ENCODE data around the gene ZNF678. TPM values are rescaled to one million over a fixed set of nuclear protein-coding genes. Genes with fewer than 3 reads are reported as not detected.

Gene ZNF678
- 4.6 and 4.7 TPM in 2 replicates for total RNA-seq (2014; rRNA removed; shearing (Covaris generic))

DNA sequence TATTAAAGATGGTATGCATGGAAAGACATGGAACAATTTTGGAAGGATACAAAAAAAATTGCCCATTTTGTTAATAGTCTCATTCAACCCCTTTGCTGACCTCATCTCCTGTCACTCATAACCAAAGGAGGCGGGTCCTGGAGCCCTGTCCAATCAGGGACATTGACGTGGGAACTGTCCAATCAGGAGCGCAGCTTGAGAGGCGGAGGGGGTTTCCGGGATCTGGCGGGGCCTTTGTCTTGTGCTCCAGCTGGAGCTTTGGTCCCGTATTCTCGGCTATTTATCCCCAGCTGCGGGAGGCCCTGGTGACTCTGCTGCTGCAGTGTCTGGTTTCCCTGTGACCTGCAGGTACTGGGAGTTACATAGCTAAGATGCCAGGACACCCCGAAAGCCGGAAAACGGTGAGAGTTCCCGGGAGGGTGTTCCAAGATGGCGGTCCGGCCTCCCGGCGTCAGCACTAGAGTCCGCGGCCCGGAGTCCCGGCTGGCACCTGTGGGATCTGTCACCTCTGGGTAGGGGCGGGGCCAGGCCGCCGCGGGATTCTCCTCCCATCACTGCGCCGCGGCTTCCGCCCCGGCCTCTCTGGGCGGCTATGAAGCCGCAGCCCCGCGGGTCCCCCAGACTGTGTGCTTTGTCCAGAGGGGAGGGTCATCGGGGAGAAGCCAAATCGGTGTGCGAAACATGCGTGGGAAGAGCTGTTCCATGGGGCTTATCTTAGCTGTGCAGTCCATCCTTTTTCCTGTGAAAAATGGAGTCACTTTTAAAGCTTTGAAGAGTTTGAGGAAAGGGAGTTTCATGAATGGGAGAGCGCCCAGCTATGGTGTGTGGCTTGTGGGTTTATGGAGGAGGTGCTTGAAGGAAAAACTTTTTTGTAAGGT lies at the start of gene ZNF678:
Gene ZNF678, plus strand, starts transcription at position 233 of the 878 bp plus-strand sequence. CDS start 87,436 bp downstream, outside the sequence.
- DNase-seq (ENCODE audit: low read depth): peak; percentile 95

DNA sequence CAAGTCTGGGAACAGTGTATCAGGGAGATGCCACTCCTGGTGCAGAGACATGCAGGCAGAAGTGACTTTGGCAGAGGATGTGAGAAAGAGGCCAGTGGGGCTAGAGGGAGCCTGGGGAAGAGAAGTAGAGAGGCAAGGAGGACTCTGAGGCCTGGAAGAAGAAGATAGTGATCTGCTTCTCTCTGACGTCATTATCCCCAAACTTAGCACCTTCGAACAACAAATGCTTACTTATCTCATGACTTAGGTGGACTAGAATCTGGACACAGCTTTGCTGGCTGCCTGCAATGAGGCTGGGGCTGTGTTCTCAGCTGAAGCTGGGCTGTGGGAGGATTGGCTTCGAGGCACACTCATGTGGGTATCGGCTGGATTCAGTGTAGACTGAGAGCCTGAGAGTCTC lies 44.5 kb upstream of the ZNF678 start:
- no peak for DNase-seq (ENCODE audit: low read depth)

DNA sequence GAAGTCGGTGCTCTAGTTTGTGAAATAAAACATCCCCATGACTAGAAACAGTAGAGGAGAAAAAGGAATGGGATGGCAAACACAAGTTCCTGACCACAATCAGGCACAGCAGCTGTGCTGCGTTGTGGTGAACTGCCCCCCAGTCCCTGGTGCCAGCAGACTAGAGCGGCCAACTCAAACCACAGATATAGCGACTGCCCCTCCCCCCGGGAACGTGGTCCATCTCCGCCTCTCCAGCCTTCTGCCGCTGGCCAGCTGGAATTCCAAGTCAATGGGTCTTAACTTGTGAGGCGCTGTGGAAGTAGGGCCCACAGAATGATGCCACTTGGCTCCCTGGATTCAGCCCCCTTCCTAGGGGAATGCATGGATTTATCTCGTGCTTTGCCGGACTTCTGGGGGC lies 41.6 kb upstream of the ZNF678 start:
- no peak for DNase-seq (ENCODE audit: low read depth)

DNA sequence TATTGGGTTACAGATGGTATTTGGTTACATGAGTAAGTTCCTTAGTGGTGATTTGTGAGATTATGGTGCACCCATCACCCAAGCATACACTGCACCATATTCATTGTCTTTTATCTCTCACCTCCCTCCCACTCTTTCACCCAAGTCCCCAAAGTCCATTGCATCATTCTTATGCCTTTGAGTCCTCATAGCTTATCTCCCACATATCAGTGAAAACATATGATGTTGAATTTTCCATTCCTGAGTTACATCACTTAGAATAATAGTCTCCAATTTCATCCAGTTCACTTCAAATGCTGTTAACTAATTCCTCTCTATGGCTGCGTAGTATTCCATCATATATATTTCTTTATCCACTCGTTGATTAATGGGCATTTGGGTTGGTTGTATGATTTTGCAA lies 36.8 kb upstream of the ZNF678 start:
- DNase-seq (ENCODE audit: low read depth): no peak

DNA sequence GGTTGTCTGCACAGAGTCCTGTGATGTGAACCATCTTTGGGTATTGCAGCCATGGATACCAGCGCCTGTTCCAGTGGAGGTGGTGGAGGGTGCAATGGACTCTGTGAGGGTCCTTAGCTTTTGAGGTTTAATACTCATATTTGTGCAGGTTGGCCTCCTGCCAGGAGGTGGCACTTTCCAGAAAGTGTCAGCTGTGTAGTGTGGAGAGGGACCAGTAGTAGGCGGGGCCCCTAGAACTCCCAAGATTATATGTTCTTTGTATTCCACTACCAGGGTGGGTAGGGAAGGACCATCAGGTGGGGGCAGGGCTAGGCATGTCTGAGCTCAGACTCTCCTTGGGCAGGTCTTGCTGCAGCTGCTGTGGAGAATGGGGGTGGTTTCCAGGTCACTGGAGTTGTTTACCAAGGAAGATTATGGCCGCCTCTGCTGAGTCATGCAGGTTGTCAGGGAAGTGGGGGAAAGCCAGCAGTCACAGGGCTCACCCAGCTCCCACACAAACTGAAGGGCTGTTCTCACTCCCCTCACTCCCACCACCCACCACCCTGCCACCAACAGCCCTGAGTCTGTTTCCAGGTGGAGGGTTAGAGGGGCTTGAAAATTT lies 31.2 kb upstream of the ZNF678 start:
- DNase-seq (ENCODE audit: low read depth): no peak

DNA sequence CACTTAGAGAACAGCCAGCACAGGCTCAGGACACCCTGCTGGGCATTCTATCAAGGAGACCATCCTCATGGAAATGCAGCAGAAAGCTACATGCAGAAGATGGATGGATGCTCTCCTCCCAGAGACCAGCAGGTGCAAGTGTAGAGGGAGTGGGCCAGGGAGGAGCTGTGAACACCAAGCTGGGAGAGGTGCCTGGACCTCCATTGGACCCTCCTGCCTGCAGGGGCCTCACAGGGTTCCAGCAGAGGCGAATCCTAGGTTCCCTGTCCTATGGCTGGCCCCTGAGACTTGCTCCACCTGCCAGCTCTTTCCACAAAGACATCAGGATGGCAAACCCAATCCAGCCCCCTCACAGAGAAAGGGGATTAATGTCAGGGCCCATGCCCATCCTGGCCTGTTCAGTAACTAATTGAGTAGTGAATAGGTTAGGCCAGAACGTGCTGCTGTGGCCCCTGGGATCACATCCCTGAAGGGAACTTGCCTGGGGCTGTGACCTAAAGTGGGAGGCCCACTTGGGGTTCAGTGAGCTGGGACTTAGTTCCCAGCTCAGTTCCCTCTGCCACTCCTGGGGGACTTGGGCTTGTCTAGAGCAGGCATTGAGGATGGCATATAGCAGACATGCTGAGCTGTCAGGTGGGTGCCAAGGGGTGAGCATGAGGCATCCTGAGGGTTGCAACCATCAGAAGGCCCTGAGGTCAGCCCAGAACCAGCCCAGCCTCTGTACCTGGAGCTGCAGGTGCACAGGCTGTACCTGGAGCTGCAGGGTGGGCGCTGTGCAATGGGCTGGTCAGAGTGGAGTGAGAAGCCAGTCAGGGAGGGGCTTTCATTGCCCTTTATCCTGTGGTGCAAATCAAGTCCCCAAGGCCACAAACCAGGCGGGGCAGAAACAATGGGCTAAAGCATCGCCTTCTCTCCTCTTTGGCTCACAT lies 22.9 kb upstream of the ZNF678 start:
- no peak for DNase-seq (ENCODE audit: low read depth)

DNA sequence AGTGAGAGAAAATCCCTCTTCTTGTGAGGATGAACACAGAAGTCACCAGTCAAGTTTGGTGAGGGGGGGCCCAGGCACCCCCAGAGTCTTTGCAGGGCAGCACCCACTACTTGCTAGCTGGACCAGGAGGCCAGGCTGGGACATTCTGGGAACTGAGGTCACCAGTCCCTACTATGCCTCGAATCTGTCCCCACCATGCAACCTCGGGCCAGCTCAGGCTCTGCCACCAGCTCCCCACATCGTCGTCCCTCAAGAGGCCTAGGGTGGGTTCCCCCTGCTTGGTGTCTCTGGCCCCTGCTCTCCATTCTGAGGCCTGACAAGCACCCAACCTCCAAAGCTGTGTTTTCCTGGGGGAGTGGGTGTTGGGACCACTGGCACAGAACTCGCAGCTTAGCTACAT lies 22.2 kb upstream of the ZNF678 start:
- DNase-seq (ENCODE audit: low read depth): no peak

DNA sequence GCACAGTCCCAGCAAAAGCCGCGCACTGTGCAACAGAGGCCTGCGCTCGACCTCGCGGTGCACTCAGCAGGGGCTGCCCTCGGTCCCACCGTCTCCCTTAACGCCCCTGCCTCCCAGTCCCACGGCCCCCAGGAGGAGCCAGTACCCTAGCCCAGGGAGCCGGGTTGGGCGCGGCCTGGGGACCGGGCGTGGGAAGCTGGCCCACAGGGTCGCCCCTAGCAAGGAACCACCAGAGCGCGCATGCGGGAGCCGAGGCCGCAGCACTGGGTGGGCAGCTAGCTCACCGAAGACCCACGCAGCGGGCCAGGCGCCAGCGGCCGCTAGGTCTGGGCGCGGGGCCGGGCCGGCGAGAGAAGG lies 21.6 kb upstream of the ZNF678 start:
- DNase-seq (ENCODE audit: low read depth): no peak

DNA sequence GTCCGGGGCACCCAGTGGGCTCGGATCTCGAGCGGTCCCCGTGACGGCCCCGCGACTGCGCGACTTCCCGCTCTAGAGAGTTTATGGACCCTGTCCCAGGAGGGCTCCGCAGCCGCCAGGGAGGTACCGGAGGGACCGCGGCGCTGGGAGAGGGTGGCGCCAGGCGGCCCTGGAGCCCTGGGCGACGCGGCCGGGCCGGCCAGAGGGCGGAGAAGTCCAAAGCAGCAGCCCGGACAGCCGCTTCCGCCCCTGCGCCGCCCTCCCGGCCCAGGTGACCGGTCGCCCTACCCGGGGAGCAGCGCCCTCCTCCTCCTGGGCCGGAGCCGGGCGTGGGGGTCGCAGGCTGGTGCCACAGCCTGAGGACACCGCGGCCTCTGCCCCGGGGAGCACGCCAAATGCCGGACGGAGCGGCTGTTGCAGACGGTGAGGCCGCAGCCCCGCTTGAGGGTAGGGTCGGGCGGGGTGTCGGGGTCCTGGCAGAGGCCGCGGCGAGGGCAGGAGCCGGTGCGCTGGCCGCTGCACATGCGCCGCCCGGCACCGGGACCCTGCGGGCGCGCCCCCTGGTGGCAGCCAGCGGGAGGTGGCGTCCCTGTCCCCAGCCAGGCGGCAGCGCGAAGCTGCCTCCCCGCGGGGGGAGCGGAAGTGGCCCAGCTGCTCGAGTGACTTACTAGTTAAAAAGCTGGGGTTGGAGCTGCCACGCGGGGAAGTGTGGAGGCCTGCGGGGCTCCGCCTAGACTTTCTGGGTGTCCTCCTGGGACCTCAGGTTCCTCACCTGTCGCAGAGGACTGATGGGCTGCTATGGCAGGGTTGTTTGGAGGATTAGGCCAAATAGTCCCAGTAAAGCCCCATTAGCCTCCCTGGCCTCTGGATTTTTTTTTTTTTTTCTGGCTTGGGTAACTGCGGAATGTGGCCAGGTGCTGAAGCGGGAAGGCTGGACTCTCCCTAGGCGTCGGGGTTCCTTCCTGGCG lies 20.9 kb upstream of the ZNF678 start:
- DNase-seq (ENCODE audit: low read depth): peak; percentile 88

DNA sequence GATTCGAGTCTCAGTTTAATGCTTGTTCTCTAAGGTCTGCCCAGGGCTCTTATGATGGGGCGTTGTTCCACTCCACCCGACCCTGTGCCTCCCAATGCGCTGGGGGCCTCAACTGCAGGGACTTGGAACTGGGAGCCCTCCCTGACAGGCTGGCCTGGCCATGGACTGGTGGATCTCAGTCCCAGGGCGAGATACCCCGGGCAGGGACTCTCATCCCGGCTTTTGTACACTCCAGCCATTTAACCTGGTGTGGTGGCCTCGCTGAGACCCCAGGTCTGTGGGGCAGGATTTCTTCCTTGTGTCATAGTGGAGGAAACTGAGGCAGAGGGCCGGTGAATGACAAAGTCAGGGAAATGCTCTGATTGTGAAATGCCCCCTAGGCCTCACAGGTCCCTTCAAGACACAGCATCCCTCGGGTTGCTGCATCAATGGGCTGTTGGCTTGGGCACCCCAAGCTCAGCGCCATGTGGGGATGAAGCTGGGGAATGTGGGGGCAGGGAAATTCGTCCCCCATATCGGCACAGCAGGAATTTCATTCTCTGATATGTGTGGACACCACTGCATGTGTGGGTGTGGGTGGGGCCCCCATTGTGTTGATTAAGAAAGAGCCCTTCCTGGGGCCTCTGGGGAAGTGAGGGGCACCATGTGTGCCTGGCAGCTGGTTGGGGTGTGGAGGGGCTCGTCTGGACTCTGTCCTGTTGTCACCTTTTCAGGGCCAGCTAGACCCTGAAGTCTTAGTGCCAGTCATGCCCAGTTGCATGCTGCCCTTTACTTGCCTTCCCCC lies 19.9 kb upstream of the ZNF678 start:
- no peak for DNase-seq (ENCODE audit: low read depth)

DNA sequence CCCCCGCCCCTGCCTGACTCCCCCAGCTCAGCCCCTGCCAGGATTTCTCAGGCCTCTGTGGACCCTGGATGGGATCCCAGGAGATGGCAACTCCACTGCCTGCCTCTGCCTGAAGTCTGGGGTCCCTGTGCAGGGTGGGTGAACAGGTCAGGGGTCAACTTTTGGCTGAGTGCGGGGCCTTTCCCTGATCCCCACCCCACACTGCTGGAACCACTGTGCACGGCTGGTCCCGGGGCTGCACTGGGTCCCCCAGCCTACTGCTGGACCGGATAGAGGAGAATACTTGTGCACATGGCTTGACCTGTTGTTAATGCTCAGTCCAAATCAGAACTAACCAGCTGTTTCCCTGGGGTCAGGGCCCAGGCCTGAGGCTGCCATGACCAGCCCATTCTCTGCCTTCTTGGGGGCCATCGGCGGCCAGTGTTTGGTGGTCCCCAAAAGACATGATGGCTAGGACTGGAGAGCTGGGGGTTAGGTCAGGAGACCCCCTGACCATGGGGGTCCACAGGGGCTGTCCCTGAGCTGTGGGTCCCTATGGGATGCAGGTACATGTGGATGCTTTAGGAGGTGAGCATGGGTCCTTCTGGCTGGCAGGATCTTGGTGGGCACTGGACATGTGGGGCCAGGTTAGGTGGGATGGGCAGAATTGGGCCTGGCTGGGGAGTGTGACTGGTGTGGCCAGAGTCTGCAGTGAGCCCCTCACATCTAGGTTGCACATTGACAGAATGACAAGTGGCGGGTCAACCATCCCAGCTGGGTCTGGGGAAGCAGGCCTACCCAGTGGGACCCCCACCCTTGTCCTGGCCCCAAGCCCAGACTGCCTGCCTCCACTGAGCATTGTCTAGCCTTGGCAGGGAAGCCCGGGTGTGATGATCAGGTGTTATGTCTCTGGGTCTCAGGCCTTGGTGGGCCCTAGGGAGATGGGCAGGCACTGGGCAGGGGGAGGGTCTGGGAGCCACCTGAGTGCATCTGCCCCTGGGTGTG lies 19.0 kb upstream of the ZNF678 start:
- no peak for DNase-seq (ENCODE audit: low read depth)

DNA sequence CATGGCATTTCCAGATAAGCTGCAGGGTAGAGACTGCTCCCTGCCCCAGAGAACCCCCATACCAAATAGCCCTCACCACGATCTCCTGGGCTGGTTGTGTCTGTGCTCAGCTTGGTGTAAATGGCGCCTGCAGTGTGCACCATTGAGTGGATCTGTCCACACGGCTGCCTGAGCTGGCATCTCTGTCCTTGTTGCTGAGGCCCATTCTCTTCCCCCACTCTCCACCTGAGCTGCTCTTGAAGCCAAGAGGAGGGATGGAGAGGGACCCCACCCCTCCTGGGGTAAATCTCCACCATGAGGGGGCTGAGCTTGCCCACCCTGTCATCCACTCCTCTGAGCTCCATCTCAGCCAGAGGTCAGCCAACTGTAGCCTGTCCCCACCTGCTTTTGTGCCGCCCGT lies 18.0 kb upstream of the ZNF678 start:
- no peak for DNase-seq (ENCODE audit: low read depth)

DNA sequence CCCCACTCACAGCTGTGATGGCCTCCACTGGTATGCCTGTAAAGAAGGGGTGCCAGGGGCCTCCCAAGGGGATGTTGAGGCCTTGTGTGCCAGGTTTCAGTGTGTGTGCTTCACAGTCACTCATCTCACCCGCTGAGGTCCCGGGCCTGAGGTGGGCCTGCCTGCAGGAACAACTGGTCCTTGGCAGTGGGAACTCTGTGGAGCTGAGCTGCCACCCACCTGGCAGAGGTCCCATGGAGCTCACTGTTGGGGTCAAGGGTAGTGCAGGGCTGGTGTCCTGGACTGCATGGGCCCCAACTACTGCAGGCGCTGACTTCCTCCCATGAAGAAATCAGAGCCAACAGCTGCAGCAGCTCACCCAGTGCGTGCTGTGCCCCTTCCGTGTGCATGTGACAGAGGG lies 17.3 kb upstream of the ZNF678 start:
- no peak for DNase-seq (ENCODE audit: low read depth)

DNA sequence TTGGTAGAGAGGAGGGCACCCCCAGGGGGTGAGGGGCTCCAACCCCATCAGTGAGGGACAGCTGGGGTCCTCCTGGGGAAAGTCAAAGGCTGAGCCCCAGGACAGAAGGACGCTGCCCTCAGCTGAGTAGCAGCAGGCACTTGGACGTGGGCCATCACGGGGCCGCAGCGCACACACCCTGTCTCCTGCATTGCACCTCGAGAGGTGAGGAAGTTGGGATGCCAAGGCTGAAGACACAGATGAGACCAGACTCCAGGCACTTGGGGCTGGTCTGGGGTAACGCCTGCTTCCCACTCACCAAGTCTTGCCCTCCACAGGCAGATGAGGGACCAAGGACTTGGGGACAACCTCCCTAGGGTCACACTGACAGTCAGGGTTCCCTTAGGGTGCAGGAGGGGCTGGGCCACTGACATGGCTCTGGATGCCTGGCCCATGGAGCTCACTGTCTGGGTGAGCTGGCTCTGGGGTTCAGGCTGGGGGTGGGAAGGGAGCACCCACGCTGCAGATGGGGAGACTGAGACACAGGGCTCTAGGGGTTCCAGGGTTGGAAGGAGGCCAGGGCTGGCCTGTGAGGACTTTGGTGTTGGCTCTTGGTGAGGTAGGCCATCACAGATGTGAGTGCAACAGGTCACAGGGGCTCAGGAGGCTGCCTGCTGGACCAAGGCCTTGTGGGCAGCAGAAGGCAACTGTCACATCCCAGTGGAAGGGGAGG lies 16.6 kb upstream of the ZNF678 start:
- no peak for DNase-seq (ENCODE audit: low read depth)

DNA sequence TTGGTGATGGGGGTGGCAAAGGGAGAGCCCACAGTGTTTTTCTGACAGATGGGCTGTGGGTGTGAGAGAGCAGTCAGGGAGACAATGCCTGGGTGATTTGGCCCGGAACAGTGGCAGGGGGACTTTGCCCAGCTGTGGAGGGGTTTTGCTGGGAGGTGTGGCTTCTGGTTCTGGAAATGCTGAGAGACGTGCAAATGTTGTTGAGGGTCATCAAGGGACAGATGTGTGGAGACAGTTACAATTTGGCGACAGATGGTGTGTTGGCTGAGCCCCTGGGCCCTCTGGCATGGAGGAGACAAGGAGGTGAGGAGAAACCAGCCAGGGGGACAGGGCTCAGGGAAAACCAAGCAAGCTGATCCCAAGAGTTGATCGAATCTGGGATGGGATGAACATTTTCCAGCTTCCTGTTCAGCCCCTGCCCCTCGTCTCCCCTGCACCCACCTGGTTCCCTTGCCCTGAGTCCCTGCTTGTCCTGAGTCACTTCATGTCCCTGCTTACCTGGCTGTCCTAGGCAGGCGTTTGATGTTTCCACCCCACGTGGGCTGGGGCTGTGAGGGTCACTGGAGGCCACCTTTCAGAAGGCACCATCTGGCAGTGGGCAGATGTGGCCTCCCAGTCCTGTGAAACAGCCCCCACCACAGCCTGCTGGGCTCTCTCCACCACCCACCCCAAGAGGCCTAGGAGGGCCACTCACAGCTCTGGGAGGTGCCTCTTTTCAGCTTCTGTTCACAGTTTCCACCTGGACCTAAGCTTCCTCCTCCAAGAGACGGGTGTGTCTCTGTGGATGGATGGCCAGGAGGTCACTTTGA lies 15.8 kb upstream of the ZNF678 start:
- DNase-seq (ENCODE audit: low read depth): no peak

DNA sequence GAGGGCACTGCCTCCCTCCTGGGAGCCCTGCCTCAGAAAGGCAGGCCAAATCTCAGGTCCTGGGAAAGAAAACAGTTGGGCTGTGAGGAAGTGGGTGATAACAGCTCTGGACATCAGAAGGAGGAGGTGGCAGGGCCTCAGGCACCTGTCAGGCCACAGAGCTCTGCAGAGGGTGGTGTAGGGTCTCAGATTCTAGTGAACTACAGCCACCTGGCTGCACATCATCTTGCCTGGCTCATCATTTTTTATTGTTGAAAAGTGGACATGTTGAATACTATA lies 15.3 kb upstream of the ZNF678 start:
- no peak for DNase-seq (ENCODE audit: low read depth)

DNA sequence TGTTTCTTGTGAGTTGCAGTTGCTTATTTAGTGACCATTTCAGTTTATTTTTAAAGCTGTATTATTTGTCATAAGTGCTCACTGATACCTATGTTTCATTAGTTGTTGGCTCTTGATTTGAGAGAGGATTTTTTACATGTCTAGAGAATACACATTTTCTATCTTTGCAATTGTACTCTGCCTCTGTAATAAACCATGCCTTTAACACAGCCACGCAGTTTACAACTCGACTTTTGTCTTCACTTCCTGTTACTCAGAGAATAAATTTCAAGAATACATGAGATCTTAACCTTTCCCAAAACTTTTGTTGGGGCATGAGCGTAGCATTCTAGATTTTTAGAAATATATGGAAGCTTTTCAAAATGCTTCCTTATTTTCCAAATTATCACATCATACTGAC lies 14.9 kb upstream of the ZNF678 start:
- DNase-seq (ENCODE audit: low read depth): no peak

DNA sequence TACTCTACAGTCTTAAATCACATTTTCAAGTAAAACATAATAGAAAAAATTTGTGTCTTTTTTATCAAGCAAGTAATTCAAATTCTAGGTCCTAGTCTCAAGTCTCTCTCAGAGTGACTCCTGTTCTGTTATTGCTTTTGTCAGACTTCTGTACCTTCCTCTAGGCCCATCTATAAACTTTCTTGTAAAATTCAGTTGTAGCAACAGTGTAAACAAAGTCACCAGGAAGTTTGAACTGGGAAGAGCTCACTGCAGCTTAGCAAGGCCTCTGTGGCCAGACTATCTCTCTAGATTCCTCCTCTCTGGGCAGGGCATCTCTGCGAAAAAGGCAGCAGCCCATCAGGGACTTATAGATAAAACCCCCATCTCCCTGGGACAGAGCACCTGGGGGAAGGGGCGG lies 13.5 kb upstream of the ZNF678 start:
- DNase-seq (ENCODE audit: low read depth): no peak

Measured in Daoy (cell line).